ENCODE data around the gene PLB1.
"Not testable (repeated sequence)": the region's sequence is repeated elsewhere in the genome, so short reads cannot be mapped to it uniquely, and the experiment has no call there.

The PLB1 gene

DNA sequence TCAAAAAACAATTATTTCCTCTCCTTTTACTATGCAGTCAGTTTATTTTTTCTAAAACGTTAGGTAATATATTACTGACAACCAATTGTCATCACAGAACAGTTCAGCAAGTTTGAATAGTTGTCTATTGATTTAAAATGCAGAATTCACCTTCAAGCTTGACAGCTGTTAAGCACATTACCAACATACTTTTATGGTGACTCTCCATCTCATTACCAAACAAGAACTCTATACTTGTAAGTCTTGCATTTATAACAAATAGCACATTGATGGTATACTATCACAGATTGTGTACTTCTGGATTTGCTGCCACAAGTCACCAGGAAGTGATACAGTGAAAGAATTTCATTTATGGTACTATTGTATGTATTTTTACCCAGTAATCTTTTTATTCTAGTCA is 156.4 kb downstream of the PLB1 start:
- DNase-seq = no peak

DNA sequence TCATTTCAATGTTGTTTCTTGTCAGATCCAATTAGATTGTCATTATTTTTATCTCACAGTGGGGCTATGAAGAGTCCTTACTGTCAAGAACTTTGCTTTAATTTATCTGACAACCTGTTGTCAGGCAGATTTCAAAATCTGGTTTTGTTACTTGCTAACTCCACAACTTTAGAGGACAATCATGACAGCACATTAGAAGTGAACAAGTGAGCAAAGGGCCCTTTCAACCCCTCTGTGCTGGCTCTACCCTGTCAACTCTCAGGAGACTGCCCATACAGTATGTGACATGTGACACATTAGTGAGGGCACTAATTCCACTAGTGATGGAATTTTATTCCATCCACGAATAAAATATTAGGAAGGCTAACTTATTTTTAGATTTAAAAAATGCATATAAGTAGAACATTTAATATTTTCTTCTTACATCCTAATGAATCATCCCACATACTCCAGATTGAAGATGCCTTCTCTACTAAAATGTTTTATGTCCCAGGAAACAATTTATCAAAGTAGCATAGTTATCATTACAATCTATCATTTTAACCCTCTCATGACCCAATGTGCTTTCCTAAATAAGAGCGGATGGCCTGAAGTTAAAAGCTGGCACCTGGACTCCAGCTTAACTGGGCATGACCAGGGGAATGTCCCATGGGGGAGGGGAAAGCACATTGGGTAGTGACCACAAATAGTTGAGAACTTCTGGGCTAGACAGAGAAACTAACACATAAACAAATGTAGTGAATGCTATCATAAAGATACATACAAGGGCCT is 158.2 kb downstream of the PLB1 start:
- no peak for DNase-seq

GRCh38 chr2:28654663-28655320 is 158.9 kb downstream of the PLB1 start:
- no peak for DNase-seq

DNA sequence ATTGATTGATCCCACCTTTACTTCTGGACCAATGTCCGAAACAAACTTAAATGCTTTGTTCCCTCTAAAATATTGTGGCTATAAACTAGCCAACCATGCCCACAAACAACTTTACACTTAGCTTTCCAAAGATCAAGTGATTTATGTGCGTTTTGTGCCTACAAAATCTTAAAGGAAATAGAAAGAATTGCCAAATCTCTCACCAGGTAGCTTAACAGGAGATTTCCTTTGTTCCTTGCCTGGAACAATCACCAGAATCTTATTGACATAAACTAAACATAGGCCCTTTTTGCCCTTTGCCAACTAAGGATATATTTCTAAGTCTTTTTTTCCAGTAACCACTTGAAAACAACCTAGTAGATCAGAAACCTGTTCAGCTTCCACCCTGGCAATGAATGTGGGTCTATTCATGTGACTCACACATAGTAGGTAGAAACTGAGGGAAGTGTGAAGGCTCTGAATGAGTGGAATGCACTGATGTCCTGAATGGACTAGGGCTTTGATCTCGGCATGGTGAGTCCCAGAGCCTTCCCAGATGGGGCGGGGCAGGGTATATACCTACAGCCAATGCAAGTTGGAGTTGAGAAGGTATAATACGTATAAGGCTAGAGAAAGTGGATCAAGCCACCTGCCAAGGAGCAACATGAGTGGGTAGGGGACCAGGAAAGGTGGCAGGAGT is 161.2 kb downstream of the PLB1 start:
- no peak for DNase-seq

DNA sequence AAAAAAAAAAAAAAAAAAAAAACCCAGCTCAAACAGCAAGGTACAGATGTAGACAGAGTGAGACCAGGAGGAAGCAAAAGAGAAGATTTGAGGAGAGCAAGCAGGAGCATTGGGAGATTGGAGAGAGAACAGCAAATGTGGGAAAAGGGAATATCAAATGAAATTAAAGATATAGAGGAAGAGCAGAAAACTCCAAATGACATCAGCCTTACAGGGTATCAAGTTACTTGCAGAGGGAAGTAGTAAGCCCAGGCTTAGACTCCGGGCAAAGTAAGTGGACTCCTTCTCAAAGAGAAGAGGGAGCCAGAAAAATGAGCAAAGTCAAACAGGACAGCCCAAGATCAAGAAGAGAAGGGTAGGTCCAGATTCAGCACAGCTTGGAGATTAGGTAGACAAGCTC is 162.5 kb downstream of the PLB1 start:
- no peak for DNase-seq

DNA sequence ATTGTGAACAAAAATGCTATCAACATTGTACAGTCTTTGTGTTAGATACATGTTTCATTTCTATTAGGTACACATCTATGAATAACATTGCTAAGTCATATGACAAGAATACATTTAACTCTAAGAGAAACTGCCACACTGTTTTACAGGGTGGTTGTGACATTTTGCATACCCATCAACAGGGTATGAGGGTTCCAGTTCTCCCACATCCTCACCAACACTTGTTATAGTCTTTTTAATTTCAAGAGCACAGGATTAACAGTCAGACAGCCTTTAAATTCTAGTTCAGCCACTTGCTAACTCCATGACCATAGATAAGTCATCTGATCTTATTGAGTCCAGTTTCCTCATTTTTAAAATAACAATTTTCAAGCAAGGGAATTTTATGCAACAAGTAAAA is 163.3 kb downstream of the PLB1 start:
- DNase-seq = no peak

GRCh38 chr2:28661589-28662001 is 165.7 kb downstream of the PLB1 start:
- DNase-seq = peak; percentile 81

DNA sequence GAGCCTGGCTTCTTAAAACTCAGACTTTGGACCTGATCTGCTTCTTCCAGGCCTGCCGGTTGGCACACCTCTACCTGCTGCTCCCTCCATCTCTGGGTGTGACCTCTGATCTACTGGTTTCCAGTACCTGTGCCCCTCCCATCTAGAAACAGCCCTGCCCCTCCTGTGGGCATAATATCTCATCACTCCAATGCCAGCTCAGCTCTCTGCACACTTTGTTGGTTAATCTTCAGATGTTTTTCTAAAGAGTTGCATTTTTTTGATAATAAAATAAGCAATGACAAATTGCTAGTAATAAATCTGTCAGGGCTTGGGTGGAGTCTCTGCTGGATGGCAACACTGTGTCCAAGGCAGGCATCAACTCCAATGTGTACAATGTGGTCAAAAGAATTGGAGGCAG is 166.2 kb downstream of the PLB1 start:
- DNase-seq = no peak

GRCh38 chr2:28662468-28663181 is 166.8 kb downstream of the PLB1 start:
- no peak for DNase-seq

DNA sequence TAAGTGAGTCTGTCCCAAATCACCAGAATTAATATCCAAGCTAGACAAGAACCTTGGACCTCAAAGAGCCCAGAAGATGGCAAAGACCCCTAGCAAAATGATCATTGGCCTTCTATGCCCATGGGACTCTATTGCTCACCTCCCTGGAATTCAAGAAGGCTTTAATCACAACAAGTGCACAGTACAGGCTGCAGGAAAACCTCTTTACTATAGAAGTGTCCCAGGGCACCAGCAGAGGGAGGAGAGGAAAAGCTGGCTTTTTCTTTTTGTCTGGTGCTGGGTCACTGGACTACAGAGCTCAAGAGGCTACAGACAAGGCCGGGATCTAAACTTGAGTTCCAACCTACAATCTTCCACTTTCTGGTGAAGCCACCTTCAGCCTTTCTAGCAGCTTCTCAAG is 167.5 kb downstream of the PLB1 start:
- DNase-seq = no peak

- DNase-seq = peak; percentile 71
Observed at GRCh38 chr2:28664120-28664842, 168.4 kb downstream of the PLB1 start.

GRCh38 chr2:28665041-28665704 is 169.3 kb downstream of the PLB1 start:
- DNase-seq = peak; percentile 96

GRCh38 chr2:28665811-28666377 is 170.0 kb downstream of the PLB1 start:
- not testable (repeated sequence) for DNase-seq

- DNase-seq = no peak
Observed at GRCh38 chr2:28666496-28667184, 170.8 kb downstream of the PLB1 start.

- DNase-seq = no peak
Observed at GRCh38 chr2:28667261-28667660, 171.4 kb downstream of the PLB1 start.

DNA sequence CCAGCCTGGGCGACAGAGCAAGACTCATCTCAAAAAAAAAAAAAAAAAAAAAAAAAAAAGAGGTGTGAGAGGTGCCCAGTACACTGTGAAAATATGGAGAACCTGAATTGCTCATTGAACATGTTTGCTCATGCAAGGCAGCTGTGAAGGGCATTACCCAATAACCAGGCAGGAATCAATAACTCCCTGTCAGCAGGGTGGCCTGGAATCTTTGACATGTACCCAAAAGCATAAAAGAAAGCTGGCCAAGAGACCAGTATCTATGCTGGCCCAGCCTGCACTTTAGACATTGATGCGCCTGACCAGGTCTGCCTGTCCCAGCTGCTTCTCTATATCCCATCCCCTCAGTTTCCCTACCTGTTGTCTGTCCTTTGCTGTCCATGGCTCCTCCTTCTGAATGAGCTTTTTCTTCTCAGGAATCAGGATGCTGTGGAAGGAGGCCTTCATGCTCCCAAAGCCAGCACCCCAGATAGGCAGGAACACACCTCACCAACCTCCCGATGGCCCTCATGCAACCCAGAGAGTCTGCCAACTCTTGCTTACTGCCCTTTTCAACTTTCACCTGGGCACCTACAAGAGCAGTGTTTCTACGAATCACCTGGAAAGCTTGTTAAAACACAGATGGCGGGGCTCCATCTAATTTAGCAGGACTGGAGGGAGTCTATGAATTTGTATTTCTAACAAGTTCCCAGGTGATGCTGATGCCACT is 172.4 kb downstream of the PLB1 start:
- no peak for DNase-seq

DNA sequence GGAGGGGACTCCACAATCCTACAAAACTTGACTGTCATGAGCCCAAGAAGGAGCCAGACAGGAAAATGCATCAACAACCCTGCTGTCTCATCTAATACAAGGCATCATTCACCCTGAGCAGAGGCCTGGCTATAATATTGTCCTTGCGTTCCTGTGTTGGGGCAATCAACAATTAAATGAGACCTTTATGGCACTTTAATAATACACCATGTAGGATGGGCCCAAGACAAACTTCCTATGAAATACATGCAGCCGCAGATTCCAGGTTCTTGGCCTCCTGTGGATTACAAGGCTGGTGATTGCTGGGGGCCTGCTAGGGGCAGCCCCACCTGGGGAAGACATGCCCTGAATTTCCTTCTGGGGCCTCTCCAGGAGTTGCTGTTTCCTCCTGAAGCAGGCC is 173.0 kb downstream of the PLB1 start:
- DNase-seq = no peak

DNA sequence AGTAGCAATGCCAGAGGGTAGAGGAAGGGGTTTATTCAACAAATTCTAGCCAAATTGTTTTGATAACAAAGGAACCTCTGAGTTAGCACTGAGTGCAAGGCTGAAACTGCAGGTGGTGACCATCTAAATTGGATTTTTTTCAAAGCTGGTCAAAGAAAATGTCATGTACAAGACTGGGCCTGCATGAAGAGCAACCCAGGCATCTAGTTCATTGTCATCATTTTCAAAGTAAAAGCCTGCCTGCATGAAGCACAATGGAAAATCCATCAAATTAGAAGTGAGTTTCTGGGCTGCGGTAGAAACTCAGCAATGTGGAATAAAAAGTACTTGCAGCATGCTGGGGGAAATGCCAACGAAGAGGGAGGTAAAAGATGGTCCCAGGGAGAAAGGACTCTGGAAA is 175.0 kb downstream of the PLB1 start:
- no peak for DNase-seq

DNA sequence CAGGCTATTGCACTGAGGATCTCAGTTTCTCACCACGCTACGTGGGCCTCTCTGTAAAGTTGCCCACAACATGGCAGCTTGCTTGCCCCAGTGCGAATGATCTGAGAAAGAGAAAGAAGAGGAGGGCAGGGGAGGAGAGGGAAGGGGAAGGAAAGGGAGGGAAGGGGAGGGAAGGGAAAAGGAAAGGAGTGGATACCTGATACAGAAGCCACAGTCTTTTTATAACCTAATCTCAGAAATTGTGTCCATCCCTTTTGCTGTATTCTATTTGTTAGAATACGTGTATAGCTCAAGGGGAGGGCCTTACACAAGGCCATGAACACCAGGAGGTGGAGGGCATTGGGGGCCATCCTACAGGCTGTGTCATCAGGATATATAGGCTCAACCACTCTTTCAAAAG is 177.5 kb downstream of the PLB1 start:
- no peak for DNase-seq

DNA sequence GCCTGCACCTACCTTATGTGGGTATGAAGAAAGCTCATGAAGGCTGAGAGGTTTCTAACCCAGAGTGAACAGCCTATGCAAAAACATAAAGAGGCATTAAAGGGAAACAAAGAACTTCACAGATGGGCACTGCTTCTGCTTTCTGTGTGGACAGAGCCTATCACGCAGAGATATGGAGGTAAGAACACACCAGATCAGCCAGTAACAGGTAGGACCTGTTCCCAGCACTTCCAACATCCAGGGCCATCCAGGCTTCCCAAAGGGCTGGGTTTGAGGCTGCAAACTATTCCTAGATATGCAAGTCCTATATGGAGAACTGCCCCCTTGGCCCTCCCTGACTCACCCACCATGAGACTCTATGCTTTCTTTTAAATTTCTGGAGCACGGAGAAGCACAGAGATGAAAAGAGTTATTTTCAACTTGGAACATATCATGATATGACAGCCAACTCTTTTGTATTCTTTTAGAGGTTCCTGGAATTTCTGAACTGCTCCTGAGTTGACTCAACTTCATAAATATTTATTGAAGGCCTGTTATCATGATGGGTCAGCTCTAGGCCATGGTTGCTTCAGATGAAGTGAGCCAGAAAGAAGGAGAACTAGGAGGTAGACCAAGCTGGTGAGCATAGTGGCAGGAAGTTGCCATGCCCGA is 178.3 kb downstream of the PLB1 start:
- no peak for DNase-seq

Data from right hindlimb (tissue), 1 donor.